WTC11 (cell line): ENCODE measurements around the gene SHROOM3. TPM values are rescaled to one million over a fixed set of nuclear protein-coding genes. Genes with fewer than 3 reads are reported as not detected.

Experiments used
- ATAC-seq: fragments of 200-7000 bp; cut with Tn5 transposase; 2 replicates; pipeline ENCODE4 v1.10.0; 2021; ENCODE audit warnings: mild to moderate bottlenecking, moderate library complexity
- CTCF ChIA-PET: fragments of 300-600 bp; sonication (Branson Sonifier 250); formaldehyde crosslinking; loops from one replicate; lab custom pipeline; 2021; ENCODE audit warnings: antibody characterized with exemption; lab: Charles Lee
- POLR2A ChIA-PET: fragments of 350-600 bp; sonication (Branson Sonifier 250); formaldehyde crosslinking; loops from one replicate; lab custom pipeline; 2021; ENCODE audit warnings: antibody characterized with exemption; lab: Charles Lee
- DNase-seq: peaks from one replicate; pipeline ENCODE4 v3.0.0; 2021; ENCODE audit warnings: low spot score
- H3K27ac Mint-ChIP-seq: 2 replicates; pipeline ENCODE4 v1.8.0; 2021; ENCODE audit warnings: mixed read lengths
- H3K27me3 Mint-ChIP-seq: 2 replicates; pipeline ENCODE4 v1.8.0; 2021; ENCODE audit warnings: low read depth, mild to moderate bottlenecking, moderate library complexity, mixed read lengths
- H3K36me3 Mint-ChIP-seq: 2 replicates; pipeline ENCODE4 v1.8.0; 2021; ENCODE audit warnings: mixed read lengths
- H3K4me1 Mint-ChIP-seq: 2 replicates; pipeline ENCODE4 v1.8.0; 2022; ENCODE audit warnings: mixed read lengths
- H3K4me3 Mint-ChIP-seq: 2 replicates; pipeline ENCODE4 v1.8.0; 2021; ENCODE audit warnings: mild to moderate bottlenecking, moderate library complexity, mixed read lengths
- H3K9me3 Mint-ChIP-seq: 2 replicates; pipeline ENCODE4 v1.8.0; 2021; ENCODE audit warnings: mixed read lengths
- AFF4 ChIP-seq: sonication (generic); formaldehyde crosslinking; IDR thresholded peaks from 2 replicates; pipeline ENCODE4 v1.8.1; 2023; ENCODE audit warnings: mild to moderate bottlenecking, missing genetic modification reagents, borderline replicate concordance
- CBFB ChIP-seq: sonication (generic); formaldehyde crosslinking; IDR thresholded peaks from 2 replicates; pipeline ENCODE4 v1.8.1; 2022; ENCODE audit warnings: mild to moderate bottlenecking, low read depth, missing genetic modification reagents
- E2F4 ChIP-seq: sonication (generic); formaldehyde crosslinking; IDR thresholded peaks from 2 replicates; pipeline ENCODE4 v1.8.1; 2022; ENCODE audit warnings: low read depth, mild to moderate bottlenecking, moderate library complexity, missing genetic modification reagents, borderline replicate concordance
- E2F5 ChIP-seq: sonication (generic); formaldehyde crosslinking; IDR thresholded peaks from 2 replicates; pipeline ENCODE4 v1.8.1; 2022; ENCODE audit warnings: mild to moderate bottlenecking, moderate library complexity, missing genetic modification reagents
- FOXK1 ChIP-seq: sonication (generic); formaldehyde crosslinking; IDR thresholded peaks from 2 replicates; pipeline ENCODE4 v1.8.0; 2022; ENCODE audit warnings: mild to moderate bottlenecking, moderate library complexity, missing genetic modification reagents
- GABPB1 ChIP-seq: sonication (generic); formaldehyde crosslinking; IDR thresholded peaks from 2 replicates; pipeline ENCODE4 v1.8.1; 2023; ENCODE audit warnings: mild to moderate bottlenecking, missing genetic modification reagents
- HMGA2 ChIP-seq: fragments of 250-450 bp; sonication (Bioruptor Pico); IDR thresholded peaks from 2 replicates; pipeline ENCODE4 v1.4.0; 2021; ENCODE audit warnings: mild to moderate bottlenecking, moderate library complexity
- KAT7 ChIP-seq: sonication (generic); formaldehyde crosslinking; IDR thresholded peaks from 2 replicates; pipeline ENCODE4 v1.8.1; 2023; ENCODE audit warnings: missing genetic modification reagents, mild to moderate bottlenecking, borderline replicate concordance
- MLX ChIP-seq: sonication (generic); formaldehyde crosslinking; IDR thresholded peaks from 2 replicates; pipeline ENCODE4 v1.8.1; 2023; ENCODE audit warnings: mild to moderate bottlenecking, missing genetic modification reagents, moderate library complexity
- NR2C2 ChIP-seq: sonication (generic); formaldehyde crosslinking; IDR thresholded peaks from 2 replicates; pipeline ENCODE4 v1.8.0; 2022; ENCODE audit warnings: mild to moderate bottlenecking, missing genetic modification reagents
- NR3C1 ChIP-seq: sonication (generic); formaldehyde crosslinking; conservative IDR thresholded peaks from 2 replicates; pipeline ENCODE4 v1.8.1; 2023; ENCODE audit warnings: low read depth, mild to moderate bottlenecking, missing genetic modification reagents
- RORB ChIP-seq: fragments of 250-450 bp; sonication (Bioruptor Pico); IDR thresholded peaks from 2 replicates; pipeline ENCODE4 v1.9.0; 2021; ENCODE audit warnings: mild to moderate bottlenecking
- SOX15 ChIP-seq: fragments of 250-450 bp; sonication (Bioruptor Pico); IDR thresholded peaks from 2 replicates; pipeline ENCODE4 v1.9.0; 2021; ENCODE audit warnings: mild to moderate bottlenecking
- TEAD4 ChIP-seq: sonication (generic); formaldehyde crosslinking; IDR thresholded peaks from 2 replicates; pipeline ENCODE4 v1.8.0; 2022; ENCODE audit warnings: mild to moderate bottlenecking, missing genetic modification reagents
- TP53 ChIP-seq: sonication (generic); formaldehyde crosslinking; IDR thresholded peaks from 2 replicates; pipeline ENCODE4 v1.8.1; 2023; ENCODE audit warnings: mild to moderate bottlenecking, missing genetic modification reagents
- USF2 ChIP-seq: sonication (generic); formaldehyde crosslinking; IDR thresholded peaks from 2 replicates; pipeline ENCODE4 v1.8.1; 2023; ENCODE audit warnings: mild to moderate bottlenecking, missing genetic modification reagents, moderate library complexity
- ZBTB21 ChIP-seq: sonication (generic); formaldehyde crosslinking; IDR thresholded peaks from 2 replicates; pipeline ENCODE4 v1.8.1; 2023; ENCODE audit warnings: mild to moderate bottlenecking, missing genetic modification reagents, borderline replicate concordance
- ZNF232 ChIP-seq: sonication (generic); formaldehyde crosslinking; IDR thresholded peaks from 2 replicates; pipeline ENCODE4 v1.8.0; 2022; ENCODE audit warnings: mild to moderate bottlenecking, missing genetic modification reagents
- ZNF317 ChIP-seq: sonication (generic); formaldehyde crosslinking; IDR thresholded peaks from 2 replicates; pipeline ENCODE4 v1.8.1; 2023; ENCODE audit warnings: low read depth, mild to moderate bottlenecking, moderate library complexity, missing genetic modification reagents, borderline replicate concordance
- total RNA-seq: library from RNA; stranded (reverse); gene quantifications from 3 replicates; pipeline ENCODE4 v1.2.3, GENCODE V29; 2021

Gene SHROOM3
- total RNA-seq, 1 experiment from 2014 or later, result 71.9 TPM

- Mint-ChIP-seq H3K4me3 (no peak overlapping the region), H3K27me3 (no peaks in the 10 kb centered on the region), H3K36me3 (peaks cover 31% of the 10 kb centered on the region), H3K4me1 (peaks cover 50% of the 10 kb centered on the region), H3K27ac (no peak overlapping the region), H3K9me3 (peaks cover 40% of the 10 kb centered on the region)
- no peak for ATAC-seq
- CTCF ChIA-PET, result no interaction called here
- no peak for DNase-seq
- POLR2A ChIA-PET, result no interaction called here
- no peak for TF ChIP-seq ZBTB21 (CRISPR knock-in tag)
- no peak for TF ChIP-seq TEAD4 (CRISPR knock-in tag)
- no peak for TF ChIP-seq USF2 (CRISPR knock-in tag)
- TF ChIP-seq FOXK1 (CRISPR knock-in tag), result no peak
- no peak for TF ChIP-seq ZNF317
- no peak for TF ChIP-seq SOX15 (CRISPR knock-in tag)
- TF ChIP-seq HMGA2 (CRISPR knock-in tag), result no peak
- TF ChIP-seq E2F4 (CRISPR knock-in tag), result no peak
- no peak for TF ChIP-seq TP53
- no peak for TF ChIP-seq AFF4 (CRISPR knock-in tag)
These were observed 49.1 kb upstream of the SHROOM3 start for GRCh38 chr4:76385974-76386373.

- TF ChIP-seq KAT7 (CRISPR knock-in tag), result no peak
- TF ChIP-seq AFF4 (CRISPR knock-in tag), result no peak
- TF ChIP-seq NR3C1 (CRISPR knock-in tag), result no peak
- no peak for TF ChIP-seq GABPB1
- no peak for TF ChIP-seq MLX (CRISPR knock-in tag)
- TF ChIP-seq RORB (CRISPR knock-in tag), result no peak
- TF ChIP-seq NR2C2 (CRISPR knock-in tag), result no peak
- no peak for TF ChIP-seq ZBTB21 (CRISPR knock-in tag)
- TF ChIP-seq E2F5, result no peak
- no peak for TF ChIP-seq CBFB (CRISPR knock-in tag)
- TF ChIP-seq FOXK1 (CRISPR knock-in tag), result no peak
- TF ChIP-seq ZNF232, result no peak
- TF ChIP-seq TP53, result no peak
- Mint-ChIP-seq H3K4me3 (no peak overlapping the region), H3K36me3 (peaks cover 26% of the 10 kb centered on the region), H3K4me1 (peaks cover 45% of the 10 kb centered on the region), H3K9me3 (peaks cover 42% of the 10 kb centered on the region), H3K27me3 (no peaks in the 10 kb centered on the region), H3K27ac (no peak overlapping the region)
- DNase-seq (no peak), ATAC-seq (no peak)
- ChIA-PET POLR2A (no interaction called here), CTCF (interaction anchor here (0.6 to 1.1 kb wide), 2 partner anchors 9 to 206 kb away, joined by 4 read pairs; no protein-coding TSS in a partner anchor)
These were observed 48.3 kb upstream of the SHROOM3 start for GRCh38 chr4:76386566-76387305.
